GM19025 (cell line): ENCODE results near the gene C3orf49.

ENCODE experiments used
- ATAC-seq: cut with Tn5 transposase; IDR thresholded peaks from one replicate; pipeline ENCODE4 v1.9.1; 2021; ENCODE audit warnings: mild to moderate bottlenecking, low read depth, moderate library complexity; ENCODE audit not compliant: unreplicated experiment

Gene C3orf49, protein sequence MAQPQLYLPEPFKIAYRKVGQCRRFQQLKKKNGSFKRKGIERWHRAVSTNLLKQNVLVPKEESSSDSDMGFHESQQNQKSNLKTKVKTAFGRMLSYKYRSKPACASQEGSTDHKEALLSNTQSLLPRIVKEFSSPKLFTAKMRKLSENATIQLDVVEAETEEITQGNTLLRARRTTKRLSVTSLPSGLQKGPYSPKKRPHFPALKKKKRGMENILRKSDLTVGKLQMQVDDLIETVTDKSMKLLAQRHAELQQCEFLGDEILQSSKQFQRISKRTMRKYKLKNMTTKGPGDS

GRCh38 chr3:63819151-63819398 is at the start of gene C3orf49:
Gene C3orf49, plus strand, starts transcription at chr3:63819299. Its CDS starts 173 bp downstream, at chr3:63819472.
- no peak for ATAC-seq

DNA sequence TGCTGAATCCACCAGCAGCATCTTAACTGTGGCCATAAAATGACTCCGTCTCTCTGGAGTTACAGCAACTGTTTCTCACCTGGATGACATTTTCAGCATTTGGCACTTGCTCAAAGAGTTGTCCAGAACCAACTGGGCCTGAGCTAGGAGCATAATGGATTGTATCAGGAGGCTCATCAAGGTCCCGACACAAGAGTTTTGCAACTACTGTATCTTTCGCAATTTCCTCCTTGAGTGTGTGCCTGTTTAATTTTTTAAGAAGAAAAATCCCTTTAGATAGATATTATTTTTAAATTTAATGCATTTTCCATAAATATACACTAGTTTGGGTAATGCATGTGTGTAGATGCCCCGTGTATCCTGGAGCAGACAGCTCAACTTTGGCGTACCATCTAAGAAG is 44.3 kb upstream of the C3orf49 start:
- ATAC-seq: no peak

DNA sequence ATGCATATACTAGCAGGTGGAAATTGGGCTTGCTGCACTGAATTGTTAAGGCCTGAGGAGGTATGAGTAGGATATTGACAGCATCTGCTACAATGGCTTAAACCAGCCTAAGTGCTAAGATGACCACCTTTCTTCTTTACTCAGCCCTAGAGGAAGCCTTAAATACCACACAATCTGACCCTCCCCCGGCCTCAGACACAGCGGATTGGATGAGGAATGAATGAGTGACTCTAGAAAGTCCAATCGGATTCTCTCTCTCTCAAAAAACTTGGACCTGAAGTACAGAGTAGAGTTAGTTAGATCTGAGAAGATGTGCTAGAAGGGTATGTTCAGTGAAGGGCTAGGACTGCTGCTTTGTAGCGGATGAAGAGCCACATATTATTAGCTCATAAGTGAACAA is 39.9 kb upstream of the C3orf49 start:
- ATAC-seq: no peak

DNA sequence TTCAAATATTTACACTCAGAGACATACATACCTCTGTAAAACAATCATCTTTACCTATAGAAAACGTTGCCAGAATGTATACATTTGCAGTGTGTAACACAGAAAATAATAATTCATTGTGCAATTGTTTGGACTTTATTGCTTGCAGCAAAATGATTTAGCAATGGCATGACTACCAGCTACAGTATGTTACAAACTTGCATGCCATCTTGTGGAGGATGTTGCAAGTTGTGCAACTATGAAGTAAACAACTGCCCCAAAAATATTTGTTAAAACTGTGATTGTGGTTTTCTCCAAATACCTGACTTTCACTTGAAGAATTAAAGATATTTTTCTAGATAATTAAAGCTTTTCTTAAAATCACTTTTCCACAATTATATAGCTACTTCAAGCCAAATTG is 27.1 kb upstream of the C3orf49 start:
- no peak for ATAC-seq

DNA sequence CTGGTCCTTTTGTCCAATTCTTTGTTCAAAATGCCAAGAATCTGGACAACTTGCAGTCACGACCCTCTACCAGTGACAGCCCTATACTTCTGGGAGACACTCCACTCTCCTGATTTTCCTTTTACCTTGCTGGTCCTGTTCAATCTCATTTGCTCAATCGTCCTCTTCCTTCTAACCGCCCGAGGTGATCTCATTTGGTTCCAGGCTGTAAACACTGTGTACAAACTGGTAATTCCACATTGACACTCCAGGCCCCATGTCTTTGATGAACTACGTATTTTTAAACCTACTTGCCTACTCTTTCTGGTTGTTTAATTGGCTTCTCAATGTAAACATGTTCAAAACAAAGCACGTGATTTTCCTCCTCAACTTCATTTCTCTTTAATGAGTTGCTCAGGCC is 23.7 kb upstream of the C3orf49 start:
- no peak for ATAC-seq

DNA sequence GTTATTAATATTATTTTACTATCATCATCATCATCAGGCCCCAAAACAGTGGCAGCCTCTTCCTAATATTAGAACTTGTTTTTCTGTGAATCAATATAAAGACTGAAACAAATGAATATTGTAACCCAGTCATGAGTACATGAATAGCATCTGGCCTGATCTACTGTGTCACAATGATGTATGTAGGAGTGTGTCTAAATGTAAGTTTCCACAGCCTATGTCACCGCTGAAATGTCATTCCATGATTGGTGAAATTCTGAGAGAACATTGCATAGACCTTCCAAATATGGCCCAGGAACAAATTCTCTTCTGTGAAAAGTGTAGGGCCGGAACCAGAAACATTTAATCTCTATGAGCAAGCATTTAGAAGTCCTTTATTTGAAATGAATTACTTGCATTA is 20.6 kb upstream of the C3orf49 start:
- no peak for ATAC-seq

DNA sequence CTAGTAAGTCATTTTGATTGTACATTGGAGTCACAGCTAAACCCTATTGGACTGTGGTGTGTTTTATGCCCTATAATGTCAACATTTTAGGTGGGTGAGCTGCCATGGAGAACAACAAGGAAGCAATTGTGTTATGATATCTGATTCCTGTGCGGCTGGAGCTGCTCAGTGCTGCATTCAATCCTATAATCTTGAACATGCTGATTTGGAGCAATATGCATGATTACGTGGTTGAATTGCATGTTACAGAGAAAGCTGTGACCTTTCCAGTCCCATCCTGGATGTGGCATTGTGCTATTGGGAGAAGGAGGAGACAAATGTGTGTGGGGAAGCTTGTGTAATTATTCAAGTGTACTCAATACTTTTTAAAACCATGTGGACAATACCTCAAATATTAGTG is 20.1 kb upstream of the C3orf49 start:
- ATAC-seq: no peak

- ATAC-seq: no peak
These were observed 19.0 kb upstream of the C3orf49 start for GRCh38 chr3:63800097-63800496.

- no peak for ATAC-seq
These were observed 15.2 kb upstream of the C3orf49 start for GRCh38 chr3:63803911-63804310.

DNA sequence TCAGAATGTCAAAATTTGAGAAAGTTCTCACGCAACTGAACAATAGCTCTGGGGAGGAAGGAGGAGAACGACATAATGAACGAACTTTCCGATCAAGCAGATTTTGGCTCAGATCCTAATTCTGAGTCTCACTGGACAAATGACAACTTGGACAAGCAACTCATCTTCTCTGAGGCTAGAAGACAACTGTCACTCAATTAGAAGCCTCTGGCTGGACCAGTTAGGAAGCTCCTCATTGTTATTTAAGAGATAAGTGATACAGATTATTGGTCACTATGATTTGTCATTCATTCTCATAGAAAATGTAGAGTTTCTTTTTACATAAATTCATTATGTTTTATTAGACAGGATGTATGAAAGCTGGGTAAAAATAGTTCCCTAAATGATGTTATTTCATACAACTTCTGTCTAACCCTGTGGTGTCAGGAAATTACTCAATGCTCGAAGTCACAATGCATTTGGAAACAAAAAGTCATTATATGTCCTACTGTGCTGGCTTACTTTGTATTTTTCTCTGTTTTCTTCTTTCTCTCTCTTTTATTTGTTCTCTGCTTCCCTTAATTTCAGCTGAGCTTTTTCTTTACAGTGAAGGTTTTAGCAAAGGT is 11.0 kb upstream of the C3orf49 start:
- no peak for ATAC-seq

DNA sequence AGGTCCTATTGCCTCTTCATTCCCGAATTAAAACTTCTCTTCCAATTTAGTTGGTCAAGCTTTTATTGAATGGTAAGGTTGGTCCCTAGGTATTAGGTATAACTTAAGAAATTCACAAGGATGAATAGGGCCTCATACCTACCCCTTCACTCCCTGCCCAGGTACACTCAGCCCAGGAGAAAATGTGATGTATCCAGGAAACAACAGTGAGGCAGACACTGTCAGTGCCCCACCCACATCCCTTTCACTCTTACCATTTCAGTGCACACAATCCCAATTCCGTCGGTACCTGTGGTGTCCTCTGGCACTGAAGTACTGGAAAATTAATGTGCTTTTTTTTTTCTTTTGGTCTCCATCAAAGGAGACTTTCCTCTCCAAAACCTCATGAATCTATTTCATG is 10.5 kb upstream of the C3orf49 start:
- ATAC-seq: no peak

DNA sequence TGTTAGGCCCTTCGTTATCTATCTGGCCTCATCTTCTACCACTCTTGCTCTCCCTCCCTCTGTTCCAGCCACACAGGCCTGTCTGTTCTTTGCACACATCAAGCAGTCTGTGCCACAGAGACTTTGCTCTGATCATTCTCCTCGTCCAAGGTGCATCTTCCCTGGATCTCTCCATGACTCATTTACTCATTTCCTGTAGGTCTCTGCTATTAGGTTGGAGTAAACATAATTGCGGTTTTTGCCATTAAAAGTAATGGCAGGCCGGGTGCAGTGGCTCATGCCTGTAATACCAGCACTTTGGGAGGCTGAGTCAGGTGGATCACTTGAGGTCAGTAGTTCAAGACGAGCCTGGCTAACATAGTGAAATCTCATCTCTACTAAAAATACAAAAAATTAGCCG is 9.5 kb upstream of the C3orf49 start:
- no peak for ATAC-seq

DNA sequence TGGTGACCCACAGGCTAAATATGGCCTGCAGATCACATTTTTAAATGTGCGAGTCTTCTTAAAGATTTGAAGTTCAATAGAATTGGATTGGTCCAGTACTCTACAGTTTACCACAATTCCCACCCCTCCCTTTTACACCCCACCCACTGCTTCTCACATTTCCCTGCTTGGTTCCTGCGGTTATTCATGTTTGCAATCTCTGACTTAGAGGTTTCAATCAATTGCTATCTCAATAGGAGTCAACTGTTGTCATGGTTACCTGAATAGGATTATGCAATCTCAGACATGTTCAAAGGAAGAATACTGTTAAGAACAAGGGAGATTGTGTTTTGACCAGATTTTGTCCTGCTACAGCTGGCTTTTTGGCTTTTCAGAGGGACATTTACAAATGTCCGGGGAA is 4.9 kb upstream of the C3orf49 start:
- no peak for ATAC-seq

DNA sequence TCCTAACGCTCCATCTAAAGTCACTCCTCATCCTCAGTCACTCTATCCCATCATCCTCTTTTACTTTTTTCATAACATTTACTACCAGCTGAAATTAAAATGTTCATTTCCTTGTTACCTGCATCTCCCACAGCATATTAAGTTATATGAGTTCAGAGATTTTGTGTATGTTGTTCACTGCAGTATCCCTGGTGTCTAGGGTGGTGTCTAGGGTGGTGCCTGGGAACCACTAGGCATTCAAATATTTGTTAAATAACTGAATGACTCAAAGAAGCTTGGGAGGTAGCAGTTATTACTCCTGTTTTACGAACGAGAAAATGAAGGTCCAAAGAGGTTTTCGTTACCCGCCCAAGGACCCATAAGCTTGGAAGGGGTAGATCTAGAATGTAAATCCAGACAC is 1.9 kb upstream of the C3orf49 start:
- no peak for ATAC-seq

GRCh38 chr3:63818282-63819150 is 583 bp upstream of the C3orf49 start:
- no peak for ATAC-seq

DNA sequence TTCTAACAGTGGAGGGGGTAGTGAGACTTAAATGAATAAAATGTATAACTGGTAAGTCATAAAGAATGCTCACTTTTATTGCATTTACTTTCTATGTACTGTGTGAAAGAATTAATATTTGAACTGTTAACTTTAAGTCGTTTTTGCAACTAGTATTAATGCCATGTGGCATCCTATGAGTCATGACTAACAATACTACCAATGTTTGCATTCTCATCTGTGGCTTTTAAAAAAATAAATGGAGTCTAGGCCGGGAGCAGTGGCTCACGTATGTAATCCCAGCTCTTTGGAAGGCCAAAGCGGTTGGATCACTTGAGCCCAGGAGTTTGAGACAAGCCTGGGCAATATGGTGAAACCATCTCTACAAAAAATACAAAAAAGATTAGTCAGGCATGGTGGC is 5.2 kb downstream of the C3orf49 start:
- ATAC-seq: no peak

- no peak for ATAC-seq
These were observed 11.4 kb downstream of the C3orf49 start for GRCh38 chr3:63830526-63830925.

GRCh38 chr3:63832395-63832794 is 13.3 kb downstream of the C3orf49 start:
- no peak for ATAC-seq

GRCh38 chr3:63841704-63842103 is 22.6 kb downstream of the C3orf49 start:
- ATAC-seq: no peak

DNA sequence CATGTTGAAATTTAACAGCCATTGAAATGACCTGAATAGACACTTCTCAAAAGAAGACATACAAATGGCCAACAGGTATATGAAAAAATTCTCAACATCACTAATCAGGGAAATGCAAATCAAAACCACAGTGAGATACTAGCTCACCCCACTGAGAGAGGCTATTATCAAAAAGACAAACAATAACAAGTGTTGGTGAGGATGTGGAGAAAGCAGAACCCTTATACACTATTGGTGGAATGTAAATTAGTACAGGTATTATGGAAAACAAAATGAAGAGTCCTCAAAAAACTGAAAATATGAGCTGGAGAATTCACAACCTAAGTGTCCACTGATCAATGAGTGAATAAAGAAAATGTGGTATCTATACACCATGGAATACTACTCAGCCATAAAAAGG is 23.0 kb downstream of the C3orf49 start:
- ATAC-seq: no peak

DNA sequence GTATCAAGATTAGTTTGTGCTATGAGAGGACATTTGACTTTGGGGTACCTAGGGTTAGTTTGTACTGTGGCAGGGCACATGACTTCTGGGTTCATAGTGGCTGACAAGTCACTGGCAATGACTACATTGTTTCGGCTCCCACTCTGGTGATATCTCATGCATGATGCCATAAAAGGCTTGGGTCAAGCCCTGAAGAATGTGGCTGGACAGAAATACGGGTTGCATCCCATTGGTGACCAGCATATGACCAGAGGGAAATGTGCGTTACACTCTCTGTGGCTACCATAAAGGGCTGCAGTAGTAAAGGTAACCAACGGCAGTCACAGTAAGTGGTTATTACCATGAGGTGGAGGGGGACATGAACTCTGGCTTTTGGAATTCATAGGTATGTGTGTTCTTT is 26.1 kb downstream of the C3orf49 start:
- ATAC-seq: no peak
